ENCODE results near the gene DZIP1L. TPM values are rescaled to one million over a fixed set of nuclear protein-coding genes. Genes with fewer than 3 reads are reported as not detected.
A peak's percentile ranks its signal among the peaks of the same experiment; 100 is the strongest.

DZIP1L gene
- total RNA-seq, 4 donors from 2014 or later = 10.3 to 15.8 (median 12.6) TPM

DNA sequence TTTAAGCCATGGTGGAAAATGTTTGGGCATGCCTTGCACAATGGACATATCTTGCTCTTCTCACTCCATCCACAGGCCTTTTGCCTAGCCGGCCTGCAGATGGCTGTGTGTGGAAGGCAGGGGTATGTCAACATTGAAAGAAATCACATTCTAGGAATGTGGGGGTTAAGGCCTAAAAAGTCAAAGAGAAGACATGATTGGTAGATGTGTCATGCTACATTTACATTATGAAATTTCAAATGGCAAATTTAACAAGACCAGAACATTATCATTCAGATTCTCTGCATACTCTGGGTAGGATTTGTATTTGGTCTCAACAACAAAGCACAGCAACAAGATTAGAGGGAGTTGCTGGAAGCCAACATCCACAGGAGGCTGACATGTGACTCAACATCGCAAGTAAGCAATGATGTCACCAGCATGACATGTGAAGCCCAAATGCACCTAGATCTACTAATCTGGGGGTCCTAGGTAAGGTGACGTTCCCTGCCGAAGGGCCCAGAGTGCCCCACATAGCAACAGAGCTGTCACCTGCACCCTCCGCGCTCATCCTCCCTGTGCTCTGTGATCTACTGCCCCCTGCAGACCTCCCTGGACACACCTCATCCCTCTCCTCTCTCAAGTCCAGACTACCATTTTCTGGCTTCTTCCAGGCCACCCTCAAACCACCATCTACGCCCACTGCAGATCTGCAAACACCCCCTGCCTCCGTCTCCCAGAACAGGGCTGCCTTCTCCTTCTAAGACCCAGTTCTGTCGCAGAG lies 66.1 kb downstream of the DZIP1L start:
- WGBS = 97% methylated on average over 9 of the region's 9 CpGs
- Histone ChIP-seq H3K27ac (replicated peaks in 1 of 4) (no peak overlapping the region), H3K27me3 (no peaks in the 10 kb centered on the region), H3K4me3 (no peak overlapping the region), H3K36me3 (peaks cover 0 to 18% (median 2%) of the 10 kb centered on the region in 4 donors), H3K4me1 (no peaks in the 10 kb centered on the region), H3K9me3 (no peaks in the 10 kb centered on the region)
- TF ChIP-seq, protein P1, sequence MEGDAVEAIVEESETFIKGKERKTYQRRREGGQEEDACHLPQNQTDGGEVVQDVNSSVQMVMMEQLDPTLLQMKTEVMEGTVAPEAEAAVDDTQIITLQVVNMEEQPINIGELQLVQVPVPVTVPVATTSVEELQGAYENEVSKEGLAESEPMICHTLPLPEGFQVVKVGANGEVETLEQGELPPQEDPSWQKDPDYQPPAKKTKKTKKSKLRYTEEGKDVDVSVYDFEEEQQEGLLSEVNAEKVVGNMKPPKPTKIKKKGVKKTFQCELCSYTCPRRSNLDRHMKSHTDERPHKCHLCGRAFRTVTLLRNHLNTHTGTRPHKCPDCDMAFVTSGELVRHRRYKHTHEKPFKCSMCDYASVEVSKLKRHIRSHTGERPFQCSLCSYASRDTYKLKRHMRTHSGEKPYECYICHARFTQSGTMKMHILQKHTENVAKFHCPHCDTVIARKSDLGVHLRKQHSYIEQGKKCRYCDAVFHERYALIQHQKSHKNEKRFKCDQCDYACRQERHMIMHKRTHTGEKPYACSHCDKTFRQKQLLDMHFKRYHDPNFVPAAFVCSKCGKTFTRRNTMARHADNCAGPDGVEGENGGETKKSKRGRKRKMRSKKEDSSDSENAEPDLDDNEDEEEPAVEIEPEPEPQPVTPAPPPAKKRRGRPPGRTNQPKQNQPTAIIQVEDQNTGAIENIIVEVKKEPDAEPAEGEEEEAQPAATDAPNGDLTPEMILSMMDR (IDR thresholded peaks at IDR 0.05) = no peak
- no peak for TF ChIP-seq POLR2AphosphoS5 (IDR thresholded peaks at IDR 0.05)
- TF ChIP-seq POLR2A (IDR thresholded peaks at IDR 0.05; ENCODE audit: low read depth) = no peak
- peak; percentile 81 for DNase-seq (ENCODE audit: extremely low spot score)
- intact Hi-C loops (cut with DNase I) = no loop called here

DNA sequence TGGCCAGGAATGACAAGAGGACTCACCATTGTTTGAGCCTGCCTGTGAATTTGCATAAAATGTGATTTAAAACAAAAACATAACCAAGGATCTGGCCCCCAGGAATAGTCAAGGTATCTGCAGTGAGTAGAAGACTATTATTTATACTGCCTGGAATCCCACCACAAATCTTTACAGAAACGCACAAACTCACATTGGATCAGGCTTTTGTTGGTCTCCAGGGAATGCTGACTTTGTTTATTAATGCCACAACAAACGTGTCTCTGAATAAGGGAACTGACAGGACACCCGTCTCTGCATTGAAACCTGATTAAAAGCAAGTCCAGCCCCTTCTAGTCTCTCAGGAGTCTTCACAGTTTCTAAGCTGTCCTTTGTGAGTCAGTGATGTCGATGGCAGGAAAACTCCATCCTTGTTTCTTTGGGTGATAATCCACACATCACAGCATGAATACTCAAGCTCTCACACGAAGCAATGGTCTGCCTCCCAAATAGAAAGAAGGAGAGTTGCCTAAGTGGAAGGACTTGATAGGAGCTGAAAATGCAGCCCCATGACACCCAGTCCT lies 67.7 kb downstream of the DZIP1L start:
- no peak overlapping the region for H3K27ac ChIP-seq (replicated peaks in 1 of 4)
- DNase-seq (ENCODE audit: extremely low spot score) = peak; percentile 47
- TF ChIP-seq POLR2A (IDR thresholded peaks at IDR 0.05; ENCODE audit: low read depth) (no peak), EP300 (IDR thresholded peaks at IDR 0.05) (no peak), POLR2AphosphoS5 (IDR thresholded peaks at IDR 0.05) (no peak)
- TF ChIP-seq, protein P1 (IDR thresholded peaks at IDR 0.05) = no peak
- no peak overlapping the region for H3K4me3 ChIP-seq
- H3K9me3 ChIP-seq = no peaks in the 10 kb centered on the region
- H3K36me3 ChIP-seq = peaks cover 0 to 13% (median 0%) of the 10 kb centered on the region in 4 donors
- intact Hi-C loops (cut with DNase I) = no loop called here
- H3K27me3 ChIP-seq = no peaks in the 10 kb centered on the region
- peaks cover 0 to 10% (median 5%) of the 10 kb centered on the region in 4 donors for H3K4me1 ChIP-seq
- 82% methylated on average over 5 of the region's 5 CpGs for WGBS

DNA sequence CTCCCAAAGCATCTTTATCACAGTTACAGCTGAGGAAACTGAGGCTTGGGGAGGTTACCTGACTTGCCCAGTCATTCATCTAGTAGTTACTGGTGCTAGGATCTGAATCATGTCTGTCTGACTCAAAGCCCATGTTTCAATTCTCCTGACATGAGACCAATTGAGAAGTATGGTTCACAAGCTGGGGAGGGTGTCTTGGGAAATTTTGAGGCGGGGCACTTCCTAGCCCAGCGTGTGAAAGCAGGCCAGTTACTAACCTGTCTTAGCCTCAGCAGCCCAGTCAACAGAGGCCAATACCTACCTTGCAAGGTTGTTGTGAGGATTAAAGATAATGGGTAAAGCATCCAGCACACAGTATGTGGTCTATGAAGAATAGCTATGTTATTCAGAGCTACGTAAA lies 68.5 kb downstream of the DZIP1L start:
- Histone ChIP-seq H3K9me3 (no peaks in the 10 kb centered on the region), H3K4me3 (no peak overlapping the region), H3K27ac (replicated peaks in 1 of 4) (no peak overlapping the region), H3K27me3 (no peaks in the 10 kb centered on the region), H3K4me1 (peaks cover 0 to 10% (median 5%) of the 10 kb centered on the region in 4 donors), H3K36me3 (peaks cover 0 to 13% (median 0%) of the 10 kb centered on the region in 4 donors)
- no peak for TF ChIP-seq EP300 (IDR thresholded peaks at IDR 0.05)
- TF ChIP-seq POLR2AphosphoS5 (IDR thresholded peaks at IDR 0.05) = no peak
- TF ChIP-seq, protein P1 (IDR thresholded peaks at IDR 0.05) = no peak
- no peak for TF ChIP-seq POLR2A (IDR thresholded peaks at IDR 0.05; ENCODE audit: low read depth)
- 54% methylated on average over 3 of the region's 3 CpGs for WGBS
- peak; percentile 53 for DNase-seq (ENCODE audit: extremely low spot score)
- intact Hi-C loops (cut with DNase I) = no loop called here

DNA sequence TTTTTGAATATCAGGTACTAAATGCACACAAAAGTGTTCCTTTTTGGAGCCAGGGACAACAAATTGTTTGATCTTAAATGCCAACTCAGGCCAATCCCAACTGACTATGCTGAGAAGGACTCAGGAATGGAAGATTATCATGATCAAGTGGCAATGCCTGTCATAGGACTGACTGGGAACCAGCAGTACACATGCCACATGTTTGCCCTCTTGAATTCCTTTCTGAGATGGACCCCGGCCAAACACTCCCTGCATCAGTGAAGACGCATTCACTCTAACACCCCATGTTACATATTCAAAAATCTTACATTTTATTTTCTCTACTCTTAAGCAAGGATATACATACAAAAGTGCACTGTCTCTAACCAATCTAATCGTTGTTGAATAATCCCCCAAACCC lies 69.3 kb downstream of the DZIP1L start:
- Histone ChIP-seq H3K27me3 (no peaks in the 10 kb centered on the region), H3K4me1 (peaks cover 0 to 10% (median 5%) of the 10 kb centered on the region in 4 donors), H3K4me3 (no peak overlapping the region), H3K9me3 (no peaks in the 10 kb centered on the region), H3K36me3 (peaks cover 0 to 13% (median 0%) of the 10 kb centered on the region in 4 donors), H3K27ac (replicated peaks in 1 of 4) (no peak overlapping the region)
- 89% methylated on average over 3 of the region's 3 CpGs for WGBS
- intact Hi-C loops (cut with DNase I) = no loop called here
- TF ChIP-seq POLR2A (IDR thresholded peaks at IDR 0.05; ENCODE audit: low read depth) (no peak), EP300 (IDR thresholded peaks at IDR 0.05) (no peak), POLR2AphosphoS5 (IDR thresholded peaks at IDR 0.05) (no peak)
- TF ChIP-seq, protein P1 (IDR thresholded peaks at IDR 0.05) = no peak
- DNase-seq (ENCODE audit: extremely low spot score) = peak; percentile 31
